ENCODE results near the gene HSPB1. TPM values are rescaled to one million over a fixed set of nuclear protein-coding genes. Genes with fewer than 3 reads are reported as not detected.

The HSPB1 gene
- total and polyA plus RNA-seq, 2 of the 13 experiments (the other 11 are each of a cell fraction or from before 2014, with no cell fraction given), result 21.0 to 38.6 TPM

DNA sequence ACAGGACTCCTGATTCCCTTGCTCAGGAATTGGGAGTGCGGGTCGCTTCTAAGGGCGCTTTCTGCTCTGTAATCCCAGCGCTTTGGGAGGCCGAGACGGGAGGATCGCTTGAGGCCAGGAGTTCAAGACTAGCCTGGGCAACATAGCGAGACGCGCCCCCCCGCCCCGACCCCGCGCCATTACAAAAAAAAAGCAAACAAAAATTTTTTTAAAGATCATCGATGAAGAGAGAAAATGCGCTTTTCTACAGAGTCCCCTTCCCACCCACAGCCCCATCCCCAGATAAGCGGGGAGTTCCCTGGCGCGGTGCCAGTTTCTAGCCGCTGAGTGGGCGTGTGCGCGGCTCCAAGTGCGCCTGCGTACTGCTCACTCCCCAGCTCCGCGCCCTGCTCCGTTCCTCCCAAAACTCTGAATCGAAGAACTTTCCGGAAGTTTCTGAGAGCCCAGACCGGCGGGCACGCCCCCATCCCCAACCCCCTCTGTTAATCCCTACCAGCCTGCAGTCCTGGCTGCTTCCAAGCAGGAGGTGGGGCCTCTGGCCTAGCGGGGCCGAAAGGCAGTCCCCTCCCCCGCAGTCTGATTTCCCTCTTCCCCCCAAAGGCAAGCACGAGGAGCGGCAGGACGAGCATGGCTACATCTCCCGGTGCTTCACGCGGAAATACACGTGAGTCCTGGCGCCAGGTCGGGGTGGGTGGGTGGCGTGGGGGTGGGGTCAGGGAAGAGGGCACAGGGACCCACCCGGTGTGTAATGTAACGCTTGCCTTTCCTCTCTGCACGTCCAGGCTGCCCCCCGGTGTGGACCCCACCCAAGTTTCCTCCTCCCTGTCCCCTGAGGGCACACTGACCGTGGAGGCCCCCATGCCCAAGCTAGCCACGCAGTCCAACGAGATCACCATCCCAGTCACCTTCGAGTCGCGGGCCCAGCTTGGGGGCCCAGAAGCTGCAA, 1.0 kb downstream of the HSPB1 start (continued):
- TF ChIP-seq, protein P1, sequence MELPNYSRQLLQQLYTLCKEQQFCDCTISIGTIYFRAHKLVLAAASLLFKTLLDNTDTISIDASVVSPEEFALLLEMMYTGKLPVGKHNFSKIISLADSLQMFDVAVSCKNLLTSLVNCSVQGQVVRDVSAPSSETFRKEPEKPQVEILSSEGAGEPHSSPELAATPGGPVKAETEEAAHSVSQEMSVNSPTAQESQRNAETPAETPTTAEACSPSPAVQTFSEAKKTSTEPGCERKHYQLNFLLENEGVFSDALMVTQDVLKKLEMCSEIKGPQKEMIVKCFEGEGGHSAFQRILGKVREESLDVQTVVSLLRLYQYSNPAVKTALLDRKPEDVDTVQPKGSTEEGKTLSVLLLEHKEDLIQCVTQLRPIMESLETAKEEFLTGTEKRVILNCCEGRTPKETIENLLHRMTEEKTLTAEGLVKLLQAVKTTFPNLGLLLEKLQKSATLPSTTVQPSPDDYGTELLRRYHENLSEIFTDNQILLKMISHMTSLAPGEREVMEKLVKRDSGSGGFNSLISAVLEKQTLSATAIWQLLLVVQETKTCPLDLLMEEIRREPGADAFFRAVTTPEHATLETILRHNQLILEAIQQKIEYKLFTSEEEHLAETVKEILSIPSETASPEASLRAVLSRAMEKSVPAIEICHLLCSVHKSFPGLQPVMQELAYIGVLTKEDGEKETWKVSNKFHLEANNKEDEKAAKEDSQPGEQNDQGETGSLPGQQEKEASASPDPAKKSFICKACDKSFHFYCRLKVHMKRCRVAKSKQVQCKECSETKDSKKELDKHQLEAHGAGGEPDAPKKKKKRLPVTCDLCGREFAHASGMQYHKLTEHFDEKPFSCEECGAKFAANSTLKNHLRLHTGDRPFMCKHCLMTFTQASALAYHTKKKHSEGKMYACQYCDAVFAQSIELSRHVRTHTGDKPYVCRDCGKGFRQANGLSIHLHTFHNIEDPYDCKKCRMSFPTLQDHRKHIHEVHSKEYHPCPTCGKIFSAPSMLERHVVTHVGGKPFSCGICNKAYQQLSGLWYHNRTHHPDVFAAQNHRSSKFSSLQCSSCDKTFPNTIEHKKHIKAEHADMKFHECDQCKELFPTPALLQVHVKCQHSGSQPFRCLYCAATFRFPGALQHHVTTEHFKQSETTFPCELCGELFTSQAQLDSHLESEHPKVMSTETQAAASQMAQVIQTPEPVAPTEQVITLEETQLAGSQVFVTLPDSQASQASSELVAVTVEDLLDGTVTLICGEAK (IDR thresholded peaks at IDR 0.05), result no peak
- TF ChIP-seq, protein P1 (CRISPR knock-in tag; IDR thresholded peaks at IDR 0.05), result no peak
- TF ChIP-seq ZNF564 (CRISPR knock-in tag; IDR thresholded peaks at IDR 0.05), result 0 out of 2 replicates have a peak, but pooled peaks have one; percentile 55
- TF ChIP-seq AHR (CRISPR knock-in tag; IDR thresholded peaks at IDR 0.05), result no peak; the same call in 1 of the 2 replicates
- no peak for TF ChIP-seq SMAD1 (CRISPR knock-in tag; IDR thresholded peaks at IDR 0.05; ENCODE audit: borderline replicate concordance, low read depth)
- no peak for TF ChIP-seq ZNF572 (CRISPR knock-in tag; IDR thresholded peaks at IDR 0.05)
- TF ChIP-seq ZNF180 (CRISPR knock-in tag; IDR thresholded peaks at IDR 0.05; ENCODE audit: borderline replicate concordance, low read depth), result no peak
- TF ChIP-seq, protein P2, sequence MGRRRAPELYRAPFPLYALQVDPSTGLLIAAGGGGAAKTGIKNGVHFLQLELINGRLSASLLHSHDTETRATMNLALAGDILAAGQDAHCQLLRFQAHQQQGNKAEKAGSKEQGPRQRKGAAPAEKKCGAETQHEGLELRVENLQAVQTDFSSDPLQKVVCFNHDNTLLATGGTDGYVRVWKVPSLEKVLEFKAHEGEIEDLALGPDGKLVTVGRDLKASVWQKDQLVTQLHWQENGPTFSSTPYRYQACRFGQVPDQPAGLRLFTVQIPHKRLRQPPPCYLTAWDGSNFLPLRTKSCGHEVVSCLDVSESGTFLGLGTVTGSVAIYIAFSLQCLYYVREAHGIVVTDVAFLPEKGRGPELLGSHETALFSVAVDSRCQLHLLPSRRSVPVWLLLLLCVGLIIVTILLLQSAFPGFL (CRISPR knock-in tag; IDR thresholded peaks at IDR 0.05), result no peak
- TF ChIP-seq, protein P3, sequence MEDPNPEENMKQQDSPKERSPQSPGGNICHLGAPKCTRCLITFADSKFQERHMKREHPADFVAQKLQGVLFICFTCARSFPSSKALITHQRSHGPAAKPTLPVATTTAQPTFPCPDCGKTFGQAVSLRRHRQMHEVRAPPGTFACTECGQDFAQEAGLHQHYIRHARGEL (CRISPR knock-in tag; IDR thresholded peaks at IDR 0.05), result no peak
- no peak for TF ChIP-seq NAIF1 (CRISPR knock-in tag; IDR thresholded peaks at IDR 0.05; ENCODE audit: borderline replicate concordance)
- TF ChIP-seq, protein P4, sequence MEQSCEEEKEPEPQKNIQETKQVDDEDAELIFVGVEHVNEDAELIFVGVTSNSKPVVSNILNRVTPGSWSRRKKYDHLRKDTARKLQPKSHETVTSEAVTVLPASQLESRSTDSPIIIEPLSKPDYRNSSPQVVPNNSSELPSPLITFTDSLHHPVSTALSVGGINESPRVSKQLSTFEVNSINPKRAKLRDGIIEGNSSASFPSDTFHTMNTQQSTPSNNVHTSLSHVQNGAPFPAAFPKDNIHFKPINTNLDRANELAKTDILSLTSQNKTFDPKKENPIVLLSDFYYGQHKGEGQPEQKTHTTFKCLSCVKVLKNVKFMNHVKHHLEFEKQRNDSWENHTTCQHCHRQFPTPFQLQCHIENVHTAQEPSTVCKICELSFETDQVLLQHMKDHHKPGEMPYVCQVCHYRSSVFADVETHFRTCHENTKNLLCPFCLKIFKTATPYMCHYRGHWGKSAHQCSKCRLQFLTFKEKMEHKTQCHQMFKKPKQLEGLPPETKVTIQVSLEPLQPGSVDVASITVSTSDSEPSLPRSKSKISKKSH (CRISPR knock-in tag; IDR thresholded peaks at IDR 0.05; ENCODE audit: borderline replicate concordance), result no peak
- no peak for TF ChIP-seq BRCA1 (CRISPR knock-in tag; IDR thresholded peaks at IDR 0.05)
- TF ChIP-seq, protein P5, sequence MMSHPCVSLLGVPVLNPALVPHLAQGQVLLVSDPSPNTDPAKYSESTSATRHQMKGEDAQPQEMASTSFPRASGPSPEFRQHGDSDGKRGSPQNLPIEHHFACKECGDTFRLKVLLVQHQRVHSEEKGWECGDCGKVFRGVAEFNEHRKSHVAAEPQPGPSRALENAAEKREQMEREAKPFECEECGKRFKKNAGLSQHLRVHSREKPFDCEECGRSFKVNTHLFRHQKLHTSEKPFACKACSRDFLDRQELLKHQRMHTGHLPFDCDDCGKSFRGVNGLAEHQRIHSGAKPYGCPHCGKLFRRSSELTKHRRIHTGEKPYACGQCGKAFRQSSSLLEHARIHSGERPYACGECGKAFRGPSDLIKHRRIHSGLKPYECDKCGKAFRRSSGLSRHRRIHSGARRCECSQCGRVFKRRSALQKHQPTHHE (CRISPR knock-in tag; IDR thresholded peaks at IDR 0.05; ENCODE audit: borderline replicate concordance), result no peak
- TF ChIP-seq SRF (IDR thresholded peaks at IDR 0.05; ENCODE audit: low read depth, low read length), result no peak
- TF ChIP-seq CBX5 (CRISPR knock-in tag; IDR thresholded peaks at IDR 0.05; ENCODE audit: borderline replicate concordance), result no peak

Data from HepG2 (cell line).